Epithelial cell of esophagus (primary cell): ENCODE measurements around the gene FNTB.

Experiments used
- DNase-seq: peaks from one replicate; pipeline ENCODE4 v3.0.0; 2010; ENCODE audit warnings: low read depth
- H3K4me3 ChIP-seq: 2 replicates; pipeline ENCODE4 v1.5.1; 2011; ENCODE audit warnings: mild to moderate bottlenecking, low read length, control low read depth
- CTCF ChIP-seq: IDR thresholded peaks from 2 replicates; pipeline ENCODE4 v1.5.1; 2011; ENCODE audit warnings: low read depth, mild to moderate bottlenecking, low read length, control low read depth, inconsistent platforms; ENCODE audit not compliant: insufficient read depth; ENCODE audit errors: missing control alignments

The FNTB gene

GRCh38 chr14:65001723-65002122 is 15.0 kb downstream of the FNTB start:
- TF ChIP-seq CTCF, result no peak
- DNase-seq, result no peak

GRCh38 chr14:65002586-65003210 is 16.0 kb downstream of the FNTB start:
- no peak for TF ChIP-seq CTCF
- no peak overlapping the region for H3K4me3 ChIP-seq
- peak; percentile 28 for DNase-seq

More at GRCh38 chr14:65001723-65002122, 15.0 kb downstream of the FNTB start:
- H3K4me3 ChIP-seq, result no peak overlapping the region

GRCh38 chr14:65003394-65003793 is 16.7 kb downstream of the FNTB start:
- TF ChIP-seq CTCF, result no peak

GRCh38 chr14:65006261-65006721 is 19.6 kb downstream of the FNTB start:
- DNase-seq, result no peak
- H3K4me3 ChIP-seq, result no peak overlapping the region
- no peak for TF ChIP-seq CTCF

More at GRCh38 chr14:65003394-65003793, 16.7 kb downstream of the FNTB start:
- no peak for DNase-seq
- H3K4me3 ChIP-seq, result no peak overlapping the region

- DNase-seq, result no peak
- no peak for TF ChIP-seq CTCF
- no peak overlapping the region for H3K4me3 ChIP-seq
Observed at GRCh38 chr14:65007202-65007601, 20.5 kb downstream of the FNTB start.

GRCh38 chr14:65010211-65010931 is 23.7 kb downstream of the FNTB start:
- H3K4me3 ChIP-seq, result no peak overlapping the region
- TF ChIP-seq CTCF, result no peak
- DNase-seq, result no peak
